Measurements from ENCODE around the gene MBNL2.

MBNL2 gene

DNA sequence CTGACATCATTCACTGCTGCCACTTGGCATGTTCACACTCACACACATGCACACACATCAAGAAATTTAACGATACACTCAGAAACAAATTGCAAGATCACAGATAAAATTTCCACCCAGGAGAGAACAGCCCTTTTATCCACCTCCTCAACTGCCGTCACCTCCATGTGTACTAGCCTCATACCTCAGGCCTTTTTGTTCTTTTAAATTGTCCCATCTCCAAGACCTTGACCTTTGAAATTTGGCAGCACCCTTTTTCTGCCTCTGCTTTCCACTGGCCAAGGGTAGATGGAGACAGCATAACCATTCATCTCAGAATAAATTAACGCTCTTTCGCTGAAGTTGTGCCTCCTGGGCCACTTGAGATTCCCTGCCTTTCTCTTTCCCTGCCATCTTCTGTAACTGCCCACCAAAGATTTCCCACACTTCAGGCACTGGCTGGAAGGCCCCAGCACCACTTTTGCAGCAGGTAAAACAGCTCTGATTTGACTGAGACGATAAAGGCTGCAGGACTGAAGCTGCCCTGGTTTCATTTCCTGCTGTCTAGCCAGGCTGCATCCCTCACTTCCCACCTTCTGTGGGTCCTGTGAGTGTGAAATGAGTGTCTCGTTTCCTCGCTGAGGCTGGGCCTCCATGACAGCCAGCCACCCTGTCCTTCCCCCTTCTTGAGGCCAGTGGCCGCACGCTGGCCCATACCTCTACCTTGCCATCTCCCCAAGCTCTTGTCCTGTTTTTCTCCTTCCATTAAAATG lies 39.3 kb downstream of the MBNL2 start:
- no peak overlapping the region for H2AFZ ChIP-seq (ENCODE audit: low read depth)
- H3K4me3 ChIP-seq (IDR thresholded peaks at IDR 0.05; ENCODE audit: insufficient read depth, low read depth, low read length): no peak overlapping the region
- H3K9ac ChIP-seq: no peak overlapping the region
- H3K4me2 ChIP-seq: no peak overlapping the region
- no peaks in the 10 kb centered on the region for H3K27me3 ChIP-seq (ENCODE audit: insufficient read depth, low read depth)
- TF ChIP-seq, protein P1, sequence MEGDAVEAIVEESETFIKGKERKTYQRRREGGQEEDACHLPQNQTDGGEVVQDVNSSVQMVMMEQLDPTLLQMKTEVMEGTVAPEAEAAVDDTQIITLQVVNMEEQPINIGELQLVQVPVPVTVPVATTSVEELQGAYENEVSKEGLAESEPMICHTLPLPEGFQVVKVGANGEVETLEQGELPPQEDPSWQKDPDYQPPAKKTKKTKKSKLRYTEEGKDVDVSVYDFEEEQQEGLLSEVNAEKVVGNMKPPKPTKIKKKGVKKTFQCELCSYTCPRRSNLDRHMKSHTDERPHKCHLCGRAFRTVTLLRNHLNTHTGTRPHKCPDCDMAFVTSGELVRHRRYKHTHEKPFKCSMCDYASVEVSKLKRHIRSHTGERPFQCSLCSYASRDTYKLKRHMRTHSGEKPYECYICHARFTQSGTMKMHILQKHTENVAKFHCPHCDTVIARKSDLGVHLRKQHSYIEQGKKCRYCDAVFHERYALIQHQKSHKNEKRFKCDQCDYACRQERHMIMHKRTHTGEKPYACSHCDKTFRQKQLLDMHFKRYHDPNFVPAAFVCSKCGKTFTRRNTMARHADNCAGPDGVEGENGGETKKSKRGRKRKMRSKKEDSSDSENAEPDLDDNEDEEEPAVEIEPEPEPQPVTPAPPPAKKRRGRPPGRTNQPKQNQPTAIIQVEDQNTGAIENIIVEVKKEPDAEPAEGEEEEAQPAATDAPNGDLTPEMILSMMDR (conservative IDR thresholded peaks at IDR 0.05; ENCODE audit: low read depth, low read length): no peak
- no peaks in the 10 kb centered on the region for H3K36me3 ChIP-seq (ENCODE audit: insufficient read depth)
- H3K79me2 ChIP-seq (ENCODE audit: insufficient read depth, low read depth): no peaks in the 10 kb centered on the region
- no peak overlapping the region for H3K27ac ChIP-seq
- no peaks in the 10 kb centered on the region for H4K20me1 ChIP-seq (ENCODE audit: insufficient read depth)
- H3K4me1 ChIP-seq (ENCODE audit: low read depth, poor library complexity, severe bottlenecking): no peaks in the 10 kb centered on the region

DNA sequence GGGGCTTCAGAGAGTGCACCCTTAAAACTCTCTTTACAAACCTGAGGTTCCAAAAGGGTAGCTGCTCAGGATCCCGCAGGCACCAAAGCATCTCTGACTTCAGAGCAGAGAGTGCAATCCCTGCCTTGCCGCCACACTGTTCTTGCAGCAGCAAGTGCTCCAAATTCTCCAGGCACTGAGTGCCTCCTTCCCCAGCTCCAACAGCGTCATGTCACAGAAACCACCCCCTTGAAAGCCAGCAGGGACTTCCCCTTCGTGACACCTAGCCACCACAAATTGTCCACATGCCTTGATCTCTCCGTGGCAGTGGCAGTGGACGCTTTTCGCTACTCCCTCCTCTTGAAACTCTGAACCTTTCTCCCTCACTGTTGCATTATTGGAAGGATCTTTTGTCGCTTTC lies 39.9 kb downstream of the MBNL2 start:
- H3K4me1 ChIP-seq (ENCODE audit: low read depth, poor library complexity, severe bottlenecking): no peaks in the 10 kb centered on the region
- H3K27me3 ChIP-seq (ENCODE audit: insufficient read depth, low read depth): no peaks in the 10 kb centered on the region
- no peak overlapping the region for H3K27ac ChIP-seq
- no peaks in the 10 kb centered on the region for H3K36me3 ChIP-seq (ENCODE audit: insufficient read depth)
- TF ChIP-seq, protein P1 (conservative IDR thresholded peaks at IDR 0.05; ENCODE audit: low read depth, low read length): no peak
- no peak overlapping the region for H3K4me3 ChIP-seq (IDR thresholded peaks at IDR 0.05; ENCODE audit: insufficient read depth, low read depth, low read length)
- no peak overlapping the region for H3K9ac ChIP-seq
- no peaks in the 10 kb centered on the region for H4K20me1 ChIP-seq (ENCODE audit: insufficient read depth)
- no peaks in the 10 kb centered on the region for H3K79me2 ChIP-seq (ENCODE audit: insufficient read depth, low read depth)
- no peak overlapping the region for H2AFZ ChIP-seq (ENCODE audit: low read depth)
- H3K4me2 ChIP-seq: no peak overlapping the region

DNA sequence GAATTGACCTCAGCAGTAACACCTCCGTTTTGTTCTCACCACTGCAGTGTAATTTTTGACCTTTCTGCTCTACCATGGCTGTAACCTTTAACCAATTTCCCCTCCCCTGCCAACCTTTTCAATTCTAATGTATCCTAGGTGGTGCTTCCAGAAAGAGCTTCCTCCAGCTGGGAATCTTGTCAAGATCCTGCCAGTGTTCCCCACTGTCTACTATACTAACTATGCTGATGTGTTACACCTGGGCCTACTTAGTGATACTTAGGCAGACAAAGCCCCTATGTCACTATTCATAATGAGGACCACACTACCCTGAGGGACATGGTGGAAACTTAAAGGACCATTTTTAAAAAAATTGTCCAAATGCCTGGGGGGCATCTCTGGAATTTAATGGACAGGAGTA lies 41.0 kb downstream of the MBNL2 start:
- no peaks in the 10 kb centered on the region for H3K4me1 ChIP-seq (ENCODE audit: low read depth, poor library complexity, severe bottlenecking)
- H2AFZ ChIP-seq (ENCODE audit: low read depth): no peak overlapping the region
- TF ChIP-seq, protein P1 (conservative IDR thresholded peaks at IDR 0.05; ENCODE audit: low read depth, low read length): no peak
- no peaks in the 10 kb centered on the region for H3K27me3 ChIP-seq (ENCODE audit: insufficient read depth, low read depth)
- H3K9ac ChIP-seq: no peak overlapping the region
- H3K4me3 ChIP-seq (IDR thresholded peaks at IDR 0.05; ENCODE audit: insufficient read depth, low read depth, low read length): no peak overlapping the region
- no peak overlapping the region for H3K27ac ChIP-seq
- H3K4me2 ChIP-seq: no peak overlapping the region
- no peaks in the 10 kb centered on the region for H3K36me3 ChIP-seq (ENCODE audit: insufficient read depth)
- H3K79me2 ChIP-seq (ENCODE audit: insufficient read depth, low read depth): no peaks in the 10 kb centered on the region
- no peaks in the 10 kb centered on the region for H4K20me1 ChIP-seq (ENCODE audit: insufficient read depth)

- H3K27ac ChIP-seq: no peak overlapping the region
- H3K79me2 ChIP-seq (ENCODE audit: insufficient read depth, low read depth): no peaks in the 10 kb centered on the region
- no peak overlapping the region for H3K9ac ChIP-seq
- H3K36me3 ChIP-seq (ENCODE audit: insufficient read depth): no peaks in the 10 kb centered on the region
- H3K27me3 ChIP-seq (ENCODE audit: insufficient read depth, low read depth): no peaks in the 10 kb centered on the region
- H3K4me2 ChIP-seq: no peak overlapping the region
- H3K4me3 ChIP-seq (IDR thresholded peaks at IDR 0.05; ENCODE audit: insufficient read depth, low read depth, low read length): no peak overlapping the region
- H4K20me1 ChIP-seq (ENCODE audit: insufficient read depth): no peaks in the 10 kb centered on the region
- no peaks in the 10 kb centered on the region for H3K4me1 ChIP-seq (ENCODE audit: low read depth, poor library complexity, severe bottlenecking)
- TF ChIP-seq, protein P1 (conservative IDR thresholded peaks at IDR 0.05; ENCODE audit: low read depth, low read length): no peak
- H2AFZ ChIP-seq (ENCODE audit: low read depth): no peak overlapping the region
Measured at GRCh38 chr13:97264663-97265062, 42.5 kb downstream of the MBNL2 start.

Data from KMS-11 (cell line).